Measurements from ENCODE around the gene PURA. TPM values are rescaled to one million over a fixed set of nuclear protein-coding genes. Genes with fewer than 3 reads are reported as not detected.

PURA gene
- total and polyA plus RNA-seq, 2 donors (not counting 3 experiments of a cell fraction or from before 2014, with no cell fraction given), result 1.3 to 8.2 TPM

DNA sequence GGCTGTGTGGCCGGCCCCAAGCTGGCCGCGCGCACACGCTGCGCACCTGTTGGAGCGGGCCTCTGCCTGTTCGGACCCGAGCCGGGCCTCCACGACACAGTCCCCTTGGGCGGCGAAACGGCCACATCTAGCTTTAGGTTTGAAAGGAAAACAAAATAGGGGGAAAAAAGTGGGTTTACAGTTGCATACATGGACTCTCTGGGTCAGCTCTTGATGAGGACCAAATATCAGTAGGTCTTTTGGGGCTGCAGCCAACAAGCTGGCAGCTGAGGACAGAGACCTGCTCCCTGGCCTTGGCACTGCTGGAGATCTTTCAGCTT, 32.6 kb downstream of the PURA start:
- no TSS peak for BruUV-seq (replicated peaks)
- H3K27me3 ChIP-seq (ENCODE audit: control insufficient read depth in 2 of 2, insufficient read depth in 2 of 2, low read length in 2 of 2), result peaks cover 0 to 6% of the 10 kb centered on the region in 2 experiments
- H3K4me2 ChIP-seq (ENCODE audit: insufficient read depth, low read length), result no peak overlapping the region
- DNase-seq (ENCODE audit: low read depth, low spot score) (no peak), FAIRE-seq (no peak)
- H3K9me1 ChIP-seq (replicated peaks; ENCODE audit: control insufficient read depth, extremely low read depth, insufficient read depth, low read length), result no peaks in the 10 kb centered on the region
- TF ChIP-seq JUN (IDR thresholded peaks at IDR 0.05; ENCODE audit: borderline replicate concordance, insufficient read depth, insufficient read length, low read depth) (no peak), MAX (IDR thresholded peaks at IDR 0.05; ENCODE audit: insufficient read depth, insufficient read length) (no peak), GATA2 (IDR thresholded peaks at IDR 0.05; ENCODE audit: insufficient read depth, insufficient read length, low read depth, low read length) (no peak), FOS (IDR thresholded peaks at IDR 0.05; ENCODE audit: borderline replicate concordance, insufficient read depth, low read length) (no peak), EZH2 (IDR thresholded peaks at IDR 0.05; ENCODE audit: borderline replicate concordance, low read depth, low read length, severe bottlenecking) (no peak), POLR2AphosphoS5 (IDR thresholded peaks at IDR 0.05; ENCODE audit: insufficient read depth, low read depth, low read length) (no peak), MYC (IDR thresholded peaks at IDR 0.05; ENCODE audit: low read depth, low read length) (no peak), POLR2A (IDR thresholded peaks at IDR 0.05; ENCODE audit: low read depth, low read length) (no peak)
- TF ChIP-seq, protein P1, sequence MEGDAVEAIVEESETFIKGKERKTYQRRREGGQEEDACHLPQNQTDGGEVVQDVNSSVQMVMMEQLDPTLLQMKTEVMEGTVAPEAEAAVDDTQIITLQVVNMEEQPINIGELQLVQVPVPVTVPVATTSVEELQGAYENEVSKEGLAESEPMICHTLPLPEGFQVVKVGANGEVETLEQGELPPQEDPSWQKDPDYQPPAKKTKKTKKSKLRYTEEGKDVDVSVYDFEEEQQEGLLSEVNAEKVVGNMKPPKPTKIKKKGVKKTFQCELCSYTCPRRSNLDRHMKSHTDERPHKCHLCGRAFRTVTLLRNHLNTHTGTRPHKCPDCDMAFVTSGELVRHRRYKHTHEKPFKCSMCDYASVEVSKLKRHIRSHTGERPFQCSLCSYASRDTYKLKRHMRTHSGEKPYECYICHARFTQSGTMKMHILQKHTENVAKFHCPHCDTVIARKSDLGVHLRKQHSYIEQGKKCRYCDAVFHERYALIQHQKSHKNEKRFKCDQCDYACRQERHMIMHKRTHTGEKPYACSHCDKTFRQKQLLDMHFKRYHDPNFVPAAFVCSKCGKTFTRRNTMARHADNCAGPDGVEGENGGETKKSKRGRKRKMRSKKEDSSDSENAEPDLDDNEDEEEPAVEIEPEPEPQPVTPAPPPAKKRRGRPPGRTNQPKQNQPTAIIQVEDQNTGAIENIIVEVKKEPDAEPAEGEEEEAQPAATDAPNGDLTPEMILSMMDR (IDR thresholded peaks at IDR 0.05; ENCODE audit: extremely low read depth in 1 of 2, insufficient read depth in 1 of 2, low read depth in 1 of 2, low read length in 2 of 2), result no peak
- H3K4me1 ChIP-seq (ENCODE audit: control insufficient read depth, extremely low read depth, insufficient read depth, low read length), result no peaks in the 10 kb centered on the region
- H3K27ac ChIP-seq (ENCODE audit: insufficient read depth, low read depth, low read length), result no peak overlapping the region
- no peaks in the 10 kb centered on the region for H4K20me1 ChIP-seq (replicated peaks; ENCODE audit: control insufficient read depth, extremely low read depth, insufficient read depth, low read length)
- H3K4me3 ChIP-seq (replicated peaks in 1 of 3; ENCODE audit: insufficient read depth in 1 of 3, low read depth in 1 of 3, low read length in 3 of 3), result no peak overlapping the region
- H3K9ac ChIP-seq (replicated peaks; ENCODE audit: extremely low read depth, insufficient read depth, low read length), result no peak overlapping the region
- no peak overlapping the region for H2AFZ ChIP-seq (ENCODE audit: low read depth, low read length)
- H3K9me3 ChIP-seq (replicated peaks; ENCODE audit: control insufficient read depth, insufficient read depth, low read length), result no peaks in the 10 kb centered on the region
- H3K79me2 ChIP-seq (ENCODE audit: control insufficient read depth, insufficient read depth, low read length), result no peaks in the 10 kb centered on the region
- H3K36me3 ChIP-seq (ENCODE audit: control insufficient read depth in 2 of 2, extremely low read depth in 1 of 2, insufficient read depth in 2 of 2, low read length in 2 of 2), result no peaks in the 10 kb centered on the region
- CTCF ChIA-PET, result interaction anchor here (1.2 to 6.6 kb wide), 20 partner anchors 9 to 358 kb away, joined by 3 to 379 read pairs (median 12); partner anchors contain the start of gene PURA
- POLR2A ChIA-PET, result no interaction called here
- intact Hi-C loops (cut with micrococcal nuclease), result no loop called here
- dilution Hi-C loops (cut with MboI; ENCODE audit: extremely low pct_ligation_motif_present, low sequenced_read_pairs), result no loop called here
